Activated naive CD4-positive, alpha-beta T cell treated with Interleukin-2 at 50 U/mL for 16 hours (primary cell): Measurements from ENCODE around the gene SEL1L2.

Experiments
- DNase-seq: peaks from one replicate; pipeline ENCODE4 v3.0.0-alpha.2; 2020

SEL1L2 gene

DNA sequence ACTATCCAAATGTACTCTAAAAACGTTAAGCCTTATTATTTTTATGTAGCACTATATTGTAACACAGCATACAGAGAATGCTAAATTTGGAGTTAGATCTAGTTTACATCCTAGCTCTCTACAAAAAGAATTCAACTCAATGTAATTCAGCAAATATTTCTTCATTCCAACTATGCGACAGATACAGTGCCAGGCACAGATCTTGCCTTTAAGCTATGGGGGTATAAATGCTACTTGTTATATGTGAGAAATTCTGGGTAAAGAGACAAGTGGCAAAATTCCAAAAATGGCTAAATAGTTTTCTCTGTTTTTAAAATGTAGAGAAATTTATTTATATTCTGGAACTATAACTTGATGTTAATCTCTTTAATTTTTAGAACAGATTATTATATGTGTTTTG is 63.2 kb downstream of the SEL1L2 start:
- DNase-seq = no peak

DNA sequence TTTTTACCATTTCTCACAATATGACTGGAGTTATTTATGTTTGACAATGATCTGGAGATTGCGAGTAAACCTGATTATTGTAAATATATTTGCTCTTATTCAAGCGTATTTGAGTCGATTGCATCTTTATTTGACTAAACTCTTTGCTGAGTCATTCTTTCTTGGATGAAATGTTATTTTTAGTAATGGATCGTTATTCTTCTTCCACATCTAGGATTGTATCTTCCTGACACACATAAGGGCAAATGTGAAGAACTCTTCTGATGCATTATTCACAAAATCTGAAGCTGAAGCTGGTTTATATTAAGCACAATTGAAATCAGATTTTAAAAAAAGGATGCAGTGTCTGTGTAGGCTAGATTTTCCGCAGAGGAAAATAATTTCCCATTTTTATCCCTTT is 68.2 kb downstream of the SEL1L2 start:
- DNase-seq = no peak

DNA sequence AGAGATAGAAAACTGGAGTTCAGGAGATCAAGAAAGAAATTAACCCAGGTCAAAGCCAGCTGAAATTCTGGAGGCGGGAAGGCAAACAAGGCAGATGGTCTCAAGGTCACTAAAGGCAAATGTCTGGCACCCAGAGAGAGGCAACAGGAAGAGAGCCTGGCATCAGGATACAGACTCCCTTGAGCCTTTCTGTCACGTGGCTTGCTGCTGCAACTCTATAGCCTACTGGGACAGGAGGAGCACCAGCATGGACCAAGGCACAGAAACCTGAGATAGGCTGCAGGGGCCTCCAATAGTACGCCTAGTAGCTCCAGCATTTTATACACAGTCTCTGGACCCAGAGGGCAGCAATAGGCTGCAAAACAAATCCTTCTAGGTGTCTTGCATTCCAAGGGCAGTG is 75.1 kb downstream of the SEL1L2 start:
- no peak for DNase-seq

DNA sequence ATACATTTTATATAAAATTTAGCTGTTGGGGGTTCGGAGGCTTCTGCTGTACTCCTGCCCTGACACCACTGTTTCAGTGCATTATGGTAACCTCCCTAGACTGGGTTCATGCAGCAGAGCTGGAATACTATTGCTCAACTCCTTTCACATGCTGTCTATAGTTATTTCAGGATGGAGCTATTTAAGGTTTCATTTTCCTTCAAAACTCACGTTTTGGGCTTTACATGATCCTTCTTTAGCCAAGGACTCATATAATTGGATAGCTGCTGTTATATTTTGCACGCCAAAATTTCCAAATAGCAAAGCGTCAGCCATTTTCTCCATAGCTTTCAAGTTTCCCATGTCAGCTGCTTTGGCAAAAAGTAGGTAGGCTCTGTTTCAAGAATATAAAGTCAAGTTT is 76.8 kb downstream of the SEL1L2 start:
- no peak for DNase-seq

DNA sequence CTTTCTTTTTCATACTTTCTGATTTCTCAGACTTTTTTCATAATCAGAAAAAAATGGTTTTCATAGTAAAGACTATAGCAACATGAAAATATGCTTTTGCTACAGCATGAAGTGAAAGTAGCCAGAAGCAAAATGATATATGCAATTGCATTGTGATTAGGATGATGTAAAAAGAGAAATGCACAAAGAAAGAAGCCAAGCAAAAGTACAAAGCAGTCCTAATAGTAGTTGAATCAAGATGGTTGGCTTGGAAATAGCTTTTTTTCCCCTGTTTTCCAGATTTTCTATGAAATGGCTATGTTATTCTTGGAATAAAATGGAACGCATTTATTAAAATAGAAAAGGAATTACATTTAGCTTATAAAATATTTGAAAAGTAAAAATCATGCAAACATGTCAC is 77.3 kb downstream of the SEL1L2 start:
- DNase-seq = no peak

DNA sequence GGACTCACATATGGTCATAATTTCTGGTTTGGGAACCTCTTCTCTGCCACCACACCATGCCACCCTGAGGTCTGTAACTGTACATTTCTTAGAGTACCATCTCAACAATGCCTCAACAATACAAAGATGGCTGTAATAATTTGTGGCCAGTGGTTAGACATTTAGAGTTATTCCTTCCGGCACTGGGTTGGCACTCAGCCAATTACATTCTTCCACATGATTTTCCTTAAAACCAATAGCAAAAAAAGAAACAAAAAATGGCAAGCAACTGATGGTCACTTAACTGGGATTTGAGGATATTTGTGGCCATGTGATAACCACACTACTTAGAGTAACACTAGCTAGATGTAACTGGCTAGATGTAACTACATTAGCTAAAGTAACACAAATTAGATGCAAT is 79.9 kb downstream of the SEL1L2 start:
- no peak for DNase-seq

DNA sequence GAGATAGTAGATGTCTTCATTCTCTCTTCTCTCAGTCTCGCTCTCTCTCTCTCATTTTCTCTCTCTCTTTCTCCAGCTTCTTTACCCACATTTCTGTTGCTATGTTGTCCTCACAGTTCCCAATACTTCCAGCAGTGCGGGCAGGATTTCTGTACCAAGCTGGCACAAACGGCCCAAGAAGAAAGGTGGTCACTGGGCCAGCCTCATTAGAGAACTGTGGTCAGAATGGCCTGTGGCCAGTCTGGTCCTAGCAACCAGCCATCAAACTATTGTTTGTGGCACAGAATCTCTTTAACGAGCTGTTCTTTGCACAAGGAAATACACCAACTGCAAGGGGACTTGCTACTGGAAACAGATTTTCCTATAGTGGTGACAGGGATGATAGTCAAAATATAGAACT is 81.3 kb downstream of the SEL1L2 start:
- DNase-seq = no peak

DNA sequence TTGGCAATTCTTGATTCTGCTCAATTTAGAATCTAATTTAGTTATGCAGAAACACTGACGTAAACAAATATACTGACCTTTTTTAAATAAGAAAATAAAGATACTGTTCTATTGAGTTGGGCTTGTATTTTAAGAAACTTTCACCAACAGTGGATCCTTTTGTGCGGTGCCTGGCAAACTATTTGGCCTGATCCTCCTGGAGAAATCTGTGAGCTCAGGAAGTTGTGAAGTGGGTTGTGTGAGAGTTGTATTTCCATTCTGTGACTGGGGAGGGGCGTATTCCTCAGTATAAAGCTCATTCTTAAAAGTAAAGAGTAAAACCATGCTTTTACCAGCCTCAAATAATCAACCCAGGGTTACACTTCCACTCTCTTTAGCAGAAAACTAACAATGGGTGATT is 85.6 kb downstream of the SEL1L2 start:
- no peak for DNase-seq

DNA sequence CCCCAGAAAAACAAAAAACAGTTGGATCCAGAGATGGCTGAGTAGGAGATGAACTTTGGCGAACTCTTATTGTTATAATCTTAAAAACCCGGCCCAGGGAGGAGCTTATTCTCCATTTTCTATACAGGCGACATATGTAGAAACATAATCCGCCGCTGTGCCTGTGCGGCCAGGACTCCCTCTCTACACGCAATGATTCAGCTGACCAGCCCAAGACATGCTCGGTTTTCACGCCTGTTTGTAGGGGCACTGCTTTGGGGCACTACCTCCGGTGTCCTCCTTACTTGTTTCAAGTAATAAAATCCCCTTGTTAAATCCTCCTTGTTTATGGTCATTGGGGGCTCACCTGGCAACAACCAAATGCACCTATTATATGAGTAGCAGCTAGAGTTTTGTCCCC is 89.9 kb downstream of the SEL1L2 start:
- DNase-seq = no peak

DNA sequence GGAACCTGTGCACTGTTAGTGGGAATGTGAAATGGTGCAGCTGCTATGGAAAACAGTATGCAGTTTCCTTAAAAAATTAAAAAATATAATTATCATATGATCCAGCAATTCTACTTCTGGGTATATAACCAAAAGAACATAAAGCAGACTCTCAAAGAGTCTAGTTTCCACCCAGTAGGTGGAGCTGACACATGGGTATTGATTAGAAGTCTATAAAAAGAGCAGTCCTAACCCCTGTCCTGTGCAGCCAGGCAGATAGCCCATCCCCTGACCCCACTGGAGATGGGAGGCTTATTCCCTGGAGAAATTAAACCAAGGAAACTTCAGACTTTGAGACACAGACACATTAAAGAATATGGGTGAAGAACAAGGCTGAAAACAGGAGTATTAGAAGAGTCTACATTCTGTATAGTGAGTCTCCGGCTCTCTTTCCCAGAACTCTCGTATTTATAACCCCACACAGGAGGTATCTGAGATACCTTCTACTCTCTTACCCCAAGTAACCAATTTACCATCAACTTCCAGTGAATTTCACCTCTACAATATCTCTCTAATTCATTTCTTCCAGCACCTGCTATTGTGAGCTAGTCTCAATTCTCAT is 92.3 kb downstream of the SEL1L2 start:
- no peak for DNase-seq

DNA sequence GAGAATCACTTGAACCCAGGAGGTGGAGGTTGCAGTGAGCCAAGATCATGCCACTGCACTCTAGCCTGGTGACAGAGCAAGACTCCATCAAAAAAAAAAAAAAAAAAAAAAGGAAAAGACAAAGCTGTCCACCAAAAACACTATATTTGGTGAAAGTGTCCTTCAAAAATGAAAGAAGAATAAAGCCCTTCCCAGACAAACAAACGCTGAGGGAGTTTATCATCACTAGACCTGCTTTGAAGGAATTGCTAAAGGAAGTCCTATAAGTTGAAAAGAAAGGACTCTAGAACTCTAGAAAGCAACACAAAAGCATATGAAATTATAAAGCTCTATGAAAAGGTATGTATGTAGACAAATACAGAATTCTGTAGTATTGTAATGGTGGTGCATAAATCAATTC is 98.8 kb downstream of the SEL1L2 start:
- DNase-seq = no peak

DNA sequence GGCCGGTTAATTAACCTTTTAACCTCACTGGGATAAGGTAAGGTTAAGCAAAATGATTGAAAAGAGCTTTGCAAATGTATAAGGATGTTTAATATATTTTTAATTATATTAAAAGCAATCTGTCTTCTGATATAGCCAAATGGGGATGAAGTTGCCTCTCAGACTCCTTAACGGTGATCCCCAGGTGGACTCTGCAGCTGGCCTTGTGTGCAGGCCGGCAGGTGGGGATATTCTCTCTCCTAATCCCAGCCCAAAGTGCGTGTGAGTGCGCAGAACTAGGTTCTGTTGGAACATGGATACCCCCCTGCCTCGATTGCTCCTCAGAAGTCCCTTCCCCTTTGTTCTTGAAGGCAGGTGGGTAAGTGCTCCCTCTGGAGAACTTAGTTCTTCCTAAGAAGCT is 105.6 kb downstream of the SEL1L2 start:
- no peak for DNase-seq

DNA sequence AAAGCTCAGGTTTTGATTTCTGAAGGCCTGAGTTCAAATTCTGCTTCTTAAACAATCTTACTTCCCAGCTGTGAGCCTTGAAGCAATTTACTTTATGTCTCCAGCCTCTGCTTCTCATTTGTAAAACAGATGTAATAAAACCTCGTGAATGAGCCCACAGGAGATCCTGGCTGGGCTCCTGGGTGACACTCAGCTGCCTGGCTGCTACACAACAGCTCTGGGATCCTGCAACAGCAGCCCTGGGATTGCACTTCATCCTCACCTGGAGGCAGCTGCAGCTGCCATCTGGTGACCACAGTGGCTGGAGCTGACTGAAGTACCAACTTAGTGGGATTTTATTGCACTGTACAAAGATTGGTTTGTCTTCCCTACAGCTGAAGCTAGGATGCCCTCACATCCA is 107.0 kb downstream of the SEL1L2 start:
- DNase-seq = no peak

DNA sequence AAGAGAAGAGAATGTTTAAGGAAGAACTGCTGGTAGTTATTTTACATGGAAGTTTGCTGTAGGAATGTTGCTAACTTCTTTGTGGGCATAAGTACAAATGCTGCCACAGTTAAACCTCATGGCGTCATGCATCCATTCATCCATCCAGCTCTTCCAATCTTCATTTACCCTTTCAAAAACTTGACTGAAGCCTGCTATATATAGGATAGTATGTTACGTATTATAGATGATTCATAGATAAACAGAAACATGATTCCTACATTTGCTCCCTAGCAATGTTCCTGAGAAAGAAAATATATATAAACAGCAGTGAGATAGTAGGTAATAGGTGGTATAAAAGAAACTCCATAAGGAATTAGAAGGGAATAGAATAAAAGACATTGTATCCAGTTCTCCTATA is 111.8 kb downstream of the SEL1L2 start:
- no peak for DNase-seq

DNA sequence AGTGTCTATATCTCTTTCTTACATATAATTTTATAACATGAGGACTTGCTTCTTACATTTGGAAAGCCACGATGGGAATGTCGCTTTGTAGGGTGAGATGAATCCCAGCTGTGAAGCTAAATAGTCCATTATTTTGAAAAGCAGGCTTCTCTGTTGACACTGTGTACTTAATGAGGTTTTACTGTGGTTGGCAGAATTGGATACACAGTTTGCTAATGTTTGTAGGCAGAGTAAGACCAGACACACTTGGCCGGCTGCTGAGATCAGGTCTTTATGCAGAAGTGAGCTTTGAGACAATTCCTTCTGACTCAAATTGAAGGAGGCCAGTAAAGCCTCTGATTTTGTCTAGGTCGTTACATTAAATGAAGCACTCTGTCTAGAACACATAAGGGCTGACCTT is 112.6 kb downstream of the SEL1L2 start:
- DNase-seq = no peak

DNA sequence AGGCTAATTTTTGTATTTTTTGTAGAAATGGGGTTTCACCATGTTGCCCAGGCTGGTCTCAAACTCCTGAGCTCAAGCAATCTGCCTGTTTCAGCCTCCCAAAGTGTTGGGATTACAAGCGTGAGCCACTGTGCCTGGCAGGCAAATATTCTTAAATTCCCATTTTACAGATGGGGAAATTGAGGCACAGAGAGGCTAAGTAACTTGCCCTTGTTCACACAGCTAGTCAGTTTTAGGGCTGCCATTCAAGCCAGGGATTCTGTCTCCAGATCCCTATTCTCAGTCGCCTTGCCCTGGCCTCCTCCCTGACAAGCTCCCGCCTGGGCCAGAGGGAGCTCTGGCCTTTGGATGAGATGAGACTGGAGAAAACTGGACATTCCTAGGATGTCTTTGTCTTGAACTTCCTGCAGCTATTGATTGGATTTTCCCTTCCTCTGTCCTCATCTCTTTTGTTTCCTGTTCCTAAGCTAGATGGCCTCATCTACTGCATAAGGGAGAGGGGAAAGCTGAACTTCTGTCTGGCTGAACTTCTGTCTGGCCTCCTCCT is 115.1 kb downstream of the SEL1L2 start:
- DNase-seq = no peak

DNA sequence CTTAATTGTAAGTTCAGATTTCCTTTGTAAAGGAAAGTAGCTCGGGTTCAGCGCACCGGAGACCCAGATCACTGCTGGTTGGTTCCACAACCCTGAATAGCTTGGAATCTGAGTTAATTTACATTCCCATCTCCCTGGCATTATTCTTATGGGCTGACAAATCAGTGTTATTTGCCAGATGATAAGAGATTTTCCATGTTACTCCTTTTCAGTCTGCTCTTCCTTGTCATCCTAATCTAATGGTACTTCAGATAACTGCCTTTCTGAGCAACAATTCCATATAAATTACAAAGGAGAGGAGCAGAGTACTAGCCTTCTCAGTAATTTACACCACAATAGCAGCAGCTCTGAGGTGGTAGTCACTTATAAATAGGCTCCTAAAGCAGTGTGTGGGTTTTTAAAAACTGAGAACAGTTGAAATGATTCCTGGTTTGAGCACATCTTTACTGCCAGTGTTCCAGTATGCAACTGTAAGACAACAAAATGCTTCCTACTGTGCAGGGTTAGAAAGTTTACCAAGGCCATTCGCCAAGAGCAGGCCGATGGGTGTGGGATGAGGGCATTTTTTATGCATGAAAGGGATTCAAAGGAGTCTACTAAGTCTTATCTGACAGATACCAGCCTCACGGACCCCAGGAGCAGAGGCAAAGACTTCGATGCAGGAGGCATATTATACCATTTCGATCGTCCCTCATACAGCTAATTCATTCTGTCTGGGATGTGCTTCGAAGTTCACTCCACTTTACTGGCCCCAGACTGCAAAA is 115.8 kb downstream of the SEL1L2 start:
- DNase-seq = no peak

DNA sequence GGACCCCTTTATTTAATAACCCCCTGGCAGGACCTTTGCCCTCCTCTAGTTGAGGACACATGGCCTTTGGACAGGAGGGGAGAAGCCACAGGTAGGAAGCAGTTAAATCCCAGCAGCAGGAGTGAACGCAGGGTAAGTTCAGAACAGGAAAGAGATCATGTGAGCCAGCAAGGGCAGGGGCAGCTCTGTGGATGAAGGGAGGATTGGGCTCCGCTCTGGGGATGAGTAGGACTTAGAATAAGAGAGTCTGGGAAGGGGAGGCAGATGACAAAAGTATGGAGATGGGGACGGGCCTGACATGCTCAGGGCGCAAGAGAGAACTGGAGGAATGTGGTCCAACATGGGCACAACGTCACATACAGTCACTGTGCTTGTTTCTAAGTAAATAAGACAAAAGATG is 116.6 kb downstream of the SEL1L2 start:
- DNase-seq = no peak

DNA sequence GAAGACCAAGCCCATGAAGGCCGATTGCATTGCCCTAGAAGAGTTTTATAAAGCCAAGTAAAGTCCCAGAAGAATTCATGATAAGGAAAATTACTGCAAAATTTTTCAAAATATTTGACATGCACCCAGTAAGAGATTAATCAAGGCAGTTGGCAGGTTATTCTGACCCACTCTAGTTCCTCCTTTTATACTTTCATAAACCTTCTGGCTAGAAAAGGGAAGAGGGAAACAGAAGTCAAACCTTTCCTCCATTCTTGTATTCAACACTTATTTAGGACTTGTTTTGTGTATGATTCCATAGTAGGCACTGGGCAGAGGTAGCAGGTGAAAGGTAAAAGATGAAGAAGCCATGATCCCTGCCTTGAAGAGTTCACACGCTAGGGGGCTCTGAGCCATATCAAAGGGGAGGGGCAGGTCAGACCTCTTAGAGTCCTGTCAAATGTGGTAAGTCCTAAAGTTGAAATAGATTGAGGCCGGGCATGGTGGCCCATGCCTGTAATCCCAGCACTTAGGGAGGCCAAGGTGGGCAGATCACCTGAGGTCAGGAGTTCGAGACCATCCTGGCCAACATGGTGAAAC is 120.2 kb downstream of the SEL1L2 start:
- DNase-seq = no peak

DNA sequence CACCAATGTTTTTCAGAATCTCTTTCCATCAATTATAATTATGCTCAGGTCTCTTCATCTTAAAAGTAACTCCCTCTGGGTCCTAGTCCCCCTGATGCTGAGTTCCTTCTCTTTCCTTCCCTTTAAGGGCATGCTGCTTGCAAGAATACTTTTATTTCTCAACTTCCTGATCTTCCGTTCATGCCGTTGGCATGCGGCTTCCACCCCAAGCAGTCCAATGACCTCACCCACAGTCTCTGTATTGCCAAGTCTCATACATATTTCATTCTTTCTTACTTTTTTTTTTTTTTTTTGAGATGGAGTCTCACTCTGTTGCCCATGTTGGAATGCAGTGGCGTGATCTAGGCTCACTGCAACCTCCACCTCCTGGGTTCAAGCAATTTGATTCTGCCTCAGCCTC is 122.1 kb downstream of the SEL1L2 start:
- no peak for DNase-seq

DNA sequence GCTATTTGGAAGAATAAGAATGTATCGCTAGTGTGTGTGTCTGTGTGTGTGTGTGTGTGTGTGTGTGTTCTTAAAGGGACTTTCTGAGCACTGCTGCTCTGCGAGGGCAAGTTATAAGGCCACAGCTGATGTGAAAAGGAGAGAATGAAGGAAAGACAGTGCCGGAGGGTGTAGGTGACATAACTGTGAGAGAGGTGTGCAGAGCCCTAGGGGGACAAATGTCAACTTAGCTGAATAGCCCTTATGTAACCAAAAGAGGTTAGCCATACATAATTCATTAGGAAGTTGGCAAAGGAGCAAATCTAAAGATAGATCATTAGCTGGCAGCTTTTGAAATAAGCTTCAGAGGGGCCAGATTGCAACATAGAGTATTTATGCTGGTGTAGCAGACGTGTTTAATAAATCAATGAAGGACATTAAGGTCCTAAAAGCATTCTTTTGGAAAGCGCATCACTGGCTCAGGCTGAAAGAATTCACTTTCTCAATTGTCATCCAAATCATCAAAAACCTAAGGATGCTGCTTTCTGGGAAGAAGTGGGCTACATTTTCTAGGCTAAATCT is 124.5 kb downstream of the SEL1L2 start:
- DNase-seq = no peak

DNA sequence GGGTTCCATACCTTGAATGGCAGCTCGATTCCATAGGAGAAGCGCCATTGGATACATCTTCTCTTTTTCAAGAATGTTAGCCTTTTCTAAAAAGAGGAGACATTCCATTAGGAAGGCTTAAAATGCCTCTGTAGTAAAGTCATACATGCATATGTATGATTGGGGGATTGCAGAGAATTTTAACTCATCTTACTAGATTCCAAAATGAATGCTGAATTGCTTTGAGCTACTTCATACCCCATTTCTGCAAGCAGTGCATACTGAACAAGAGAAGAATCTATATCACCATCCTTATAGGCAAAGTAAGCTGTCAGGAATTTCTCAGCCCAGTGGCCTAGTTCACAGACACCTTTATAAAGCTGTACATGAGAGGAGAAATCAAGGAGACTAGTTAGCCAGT is 125.3 kb downstream of the SEL1L2 start:
- no peak for DNase-seq

DNA sequence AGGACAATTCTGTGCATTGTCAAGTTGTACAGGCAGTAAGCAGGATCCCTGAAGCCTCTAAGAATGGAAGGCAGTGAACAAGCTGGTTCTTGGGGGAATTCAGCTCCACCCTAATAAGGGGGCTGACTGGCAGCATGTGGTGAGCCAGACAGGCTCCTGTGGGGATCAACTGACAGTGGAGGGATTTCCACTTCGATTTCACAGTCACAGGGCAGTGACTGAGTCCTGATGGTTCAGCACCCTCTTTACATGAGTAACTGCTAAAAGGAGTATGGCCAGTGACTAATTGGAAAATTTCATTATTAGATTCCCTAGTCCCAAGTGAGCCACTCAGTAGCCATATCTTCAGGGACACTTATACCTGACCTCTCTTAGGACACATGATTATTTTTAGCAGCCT is 127.2 kb downstream of the SEL1L2 start:
- no peak for DNase-seq

DNA sequence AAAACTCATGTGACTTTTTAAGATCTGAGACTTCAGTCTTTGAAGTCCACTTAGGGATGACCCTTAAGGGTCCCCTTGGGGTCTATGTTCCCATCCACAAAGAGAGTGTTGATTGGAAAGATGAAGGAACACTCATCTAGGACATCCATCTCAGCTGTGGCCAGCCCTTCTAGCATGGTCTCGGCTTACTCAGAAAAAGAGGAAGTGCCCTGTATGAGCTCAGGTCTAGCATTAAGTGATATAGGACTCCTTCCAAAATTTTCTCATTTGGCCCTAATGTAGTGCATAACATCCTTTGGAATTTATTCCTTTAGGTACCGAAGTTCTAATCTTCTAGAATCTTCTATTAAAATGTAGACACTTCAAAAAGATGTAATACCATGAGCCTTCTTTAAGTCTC is 128.2 kb downstream of the SEL1L2 start:
- DNase-seq = no peak
